D721Med (cell line): ENCODE data around the gene SIK3.

Experiments
- DNase-seq: peaks from one replicate; pipeline ENCODE4 v3.0.0; 2011; ENCODE audit warnings: low spot score; ENCODE audit not compliant: insufficient read length
- FAIRE-seq: peaks from 2 replicates; lab custom pipeline; 2011; peaks lifted over from hg19 to GRCh38; lab: Jason Lieb, UNC
- CTCF ChIP-seq: IDR thresholded peaks from 2 replicates; pipeline ENCODE4 v1.5.1; 2012; ENCODE audit warnings: mild to moderate bottlenecking, control low read depth; ENCODE audit not compliant: insufficient read depth; ENCODE audit errors: missing control alignments

Gene SIK3

GRCh38 chr11:117081908-117082307 is 16.3 kb downstream of the SIK3 start:
- DNase-seq (no peak), FAIRE-seq (no peak)
- TF ChIP-seq CTCF: no peak

- no peak for FAIRE-seq
- TF ChIP-seq CTCF: no peak
- DNase-seq: no peak
Measured at GRCh38 chr11:117080370-117080769, 17.9 kb downstream of the SIK3 start.

- no peak for TF ChIP-seq CTCF
- no peak for DNase-seq
- peak; percentile 70 for FAIRE-seq
Measured at GRCh38 chr11:117076941-117077691, 21.1 kb downstream of the SIK3 start.

- FAIRE-seq: no peak
- TF ChIP-seq CTCF: no peak
- no peak for DNase-seq
Measured at GRCh38 chr11:117075186-117075585, 23.0 kb downstream of the SIK3 start.

GRCh38 chr11:117074119-117074518 is 24.1 kb downstream of the SIK3 start:
- no peak for TF ChIP-seq CTCF
- FAIRE-seq: no peak
- no peak for DNase-seq

- TF ChIP-seq CTCF: no peak
- FAIRE-seq (no peak), DNase-seq (no peak)
Measured at GRCh38 chr11:117073539-117073938, 24.7 kb downstream of the SIK3 start.
